ENCODE measurements around the gene ZNF669.

ZNF669 gene

GRCh38 chr1:247064304-247064703 lies 39.9 kb downstream of the ZNF669 start:
- DNase-seq (ENCODE audit: low spot score), result no peak

DNA sequence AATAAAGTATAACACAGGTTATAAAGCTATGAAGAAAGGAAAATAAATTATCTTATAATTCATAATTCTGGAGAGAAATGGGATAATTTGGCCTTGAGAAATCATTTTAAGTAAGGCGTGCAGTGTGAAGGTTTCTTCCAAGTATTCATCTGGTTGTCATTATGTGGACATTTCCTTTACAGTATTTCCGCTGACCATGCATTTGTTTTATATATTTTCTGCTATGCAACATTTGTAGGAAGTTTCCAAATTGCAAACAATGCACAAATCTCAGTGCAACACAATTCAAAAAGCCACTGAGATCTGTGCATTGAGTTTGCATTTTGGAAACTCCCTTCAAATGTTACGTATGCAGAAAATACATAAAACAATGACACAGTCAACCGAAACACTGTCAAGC lies 43.4 kb downstream of the ZNF669 start:
- no peak for DNase-seq (ENCODE audit: low spot score)

DNA sequence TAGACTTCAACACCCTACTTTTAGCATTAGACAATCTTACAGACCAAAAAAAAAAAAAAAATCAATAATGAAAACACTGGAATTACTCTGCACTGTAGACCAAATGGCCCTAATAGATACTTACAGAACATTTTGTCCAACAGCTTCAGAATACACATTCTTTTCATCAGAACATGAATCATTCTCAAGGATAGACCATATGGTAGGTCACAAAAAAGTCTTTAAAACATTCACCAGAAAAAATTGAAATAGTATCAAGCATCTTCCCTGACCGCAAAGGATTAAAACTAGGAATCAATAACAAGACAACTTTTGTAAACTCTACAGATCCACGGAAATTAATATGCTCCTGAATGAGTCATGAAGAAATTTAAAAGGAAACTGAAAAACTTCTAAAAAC lies 48.1 kb downstream of the ZNF669 start:
- DNase-seq (ENCODE audit: low spot score), result peak; percentile 45

GRCh38 chr1:247054992-247055415 lies 49.2 kb downstream of the ZNF669 start:
- DNase-seq (ENCODE audit: low spot score), result peak; percentile 72

All from COLO829 (cell line).